Endothelial cell (in vitro differentiated cells): ENCODE results near the gene BTN1A1. TPM values are rescaled to one million over a fixed set of nuclear protein-coding genes. Genes with fewer than 3 reads are reported as not detected.
"Not testable (repeated sequence)": the region's sequence is repeated elsewhere in the genome, so short reads cannot be mapped to it uniquely, and the experiment has no call there.

Experiments
- DNase-seq: peaks from one replicate; pipeline ENCODE4 v3.0.0; 2021; ENCODE audit warnings: low spot score
- H3K27ac Mint-ChIP-seq: one replicate; pipeline ENCODE4 v1.8.0; 2021; ENCODE audit warnings: mixed read lengths, inconsistent platforms; ENCODE audit not compliant: unreplicated experiment
- H3K27me3 Mint-ChIP-seq: one replicate; pipeline ENCODE4 v1.8.0; 2021; ENCODE audit warnings: mild to moderate bottlenecking, moderate library complexity, mixed read lengths, inconsistent platforms; ENCODE audit not compliant: unreplicated experiment
- H3K36me3 Mint-ChIP-seq: one replicate; pipeline ENCODE4 v1.8.0; 2021; ENCODE audit warnings: mild to moderate bottlenecking, low read depth, mixed read lengths, inconsistent platforms; ENCODE audit not compliant: unreplicated experiment
- H3K4me1 Mint-ChIP-seq: one replicate; pipeline ENCODE4 v1.8.0; 2021; ENCODE audit warnings: mild to moderate bottlenecking, mixed read lengths, inconsistent platforms; ENCODE audit not compliant: unreplicated experiment
- H3K4me3 Mint-ChIP-seq: one replicate; pipeline ENCODE4 v1.8.0; 2021; ENCODE audit warnings: mild to moderate bottlenecking, mixed read lengths, inconsistent platforms; ENCODE audit not compliant: unreplicated experiment
- H3K9me3 Mint-ChIP-seq: one replicate; pipeline ENCODE4 v1.8.0; 2021; ENCODE audit warnings: mixed read lengths, inconsistent platforms; ENCODE audit not compliant: unreplicated experiment
- CTCF ChIP-seq: fragments of 200-600 bp; sonication (generic); IDR thresholded peaks from one replicate; pipeline ENCODE4 v1.5.0; 2021; ENCODE audit warnings: antibody characterized with exemption; ENCODE audit not compliant: unreplicated experiment
- total RNA-seq: library from RNA; stranded (reverse); fragmentation: NEBNext Ultra II Directional; extraction: Animal tissue kit (Norgen Biotek cat#: 25700); gene quantifications from one replicate; pipeline ENCODE4 v1.2.1, GENCODE V29; 2021; ENCODE audit not compliant: unreplicated experiment

BTN1A1 gene
- total RNA-seq, 1 donor from 2014 or later: 1.4 TPM

- Mint-ChIP-seq H3K4me3 (no peak overlapping the region), H3K4me1 (peaks cover 24% of the 10 kb centered on the region), H3K36me3 (peaks cover 14% of the 10 kb centered on the region)
Observed at GRCh38 chr6:26519359-26519758, 19.3 kb downstream of the BTN1A1 start.

GRCh38 chr6:26520237-26520849 lies 20.2 kb downstream of the BTN1A1 start:
- Mint-ChIP-seq H3K36me3 (peaks cover 14% of the 10 kb centered on the region), H3K4me1 (peaks cover 24% of the 10 kb centered on the region), H3K9me3 (no peaks in the 10 kb centered on the region), H3K27ac (peak overlapping the region; percentile 84), H3K4me3 (peak overlapping the region; percentile 81), H3K27me3 (peaks cover 13% of the 10 kb centered on the region)
- DNase-seq: no peak
- TF ChIP-seq CTCF: no peak

More at GRCh38 chr6:26519359-26519758, 19.3 kb downstream of the BTN1A1 start:
- peaks cover 13% of the 10 kb centered on the region for H3K27me3 Mint-ChIP-seq
- H3K27ac Mint-ChIP-seq: no peak overlapping the region
- no peak for TF ChIP-seq CTCF
- no peak for DNase-seq
- H3K9me3 Mint-ChIP-seq: no peaks in the 10 kb centered on the region

GRCh38 chr6:26520850-26521599 lies 20.9 kb downstream of the BTN1A1 start:
- Mint-ChIP-seq H3K9me3 (no peaks in the 10 kb centered on the region), H3K4me3 (peak overlapping the region; percentile 87), H3K27ac (peak overlapping the region; percentile 92), H3K27me3 (peaks cover 16% of the 10 kb centered on the region), H3K36me3 (peaks cover 14% of the 10 kb centered on the region), H3K4me1 (peaks cover 24% of the 10 kb centered on the region)
- TF ChIP-seq CTCF: no peak
- DNase-seq: peak; percentile 81

- Mint-ChIP-seq H3K27ac (peak overlapping the region; percentile 95), H3K36me3 (peaks cover 14% of the 10 kb centered on the region), H3K4me3 (peak overlapping the region; percentile 91), H3K27me3 (peaks cover 14% of the 10 kb centered on the region), H3K9me3 (no peaks in the 10 kb centered on the region), H3K4me1 (peaks cover 24% of the 10 kb centered on the region)
- peak; percentile 91 for DNase-seq
- TF ChIP-seq CTCF: no peak
Observed at GRCh38 chr6:26521600-26522391, 21.7 kb downstream of the BTN1A1 start.

- Mint-ChIP-seq H3K36me3 (peaks cover 14% of the 10 kb centered on the region), H3K4me3 (peak overlapping the region; percentile 91), H3K27me3 (peaks cover 14% of the 10 kb centered on the region), H3K4me1 (peaks cover 24% of the 10 kb centered on the region), H3K27ac (peak overlapping the region; percentile 95)
- DNase-seq: peak; percentile 17
- not testable (repeated sequence) for H3K9me3 Mint-ChIP-seq
Observed at GRCh38 chr6:26522486-26523228, 22.6 kb downstream of the BTN1A1 start.

GRCh38 chr6:26524314-26524713 lies 24.2 kb downstream of the BTN1A1 start:
- peaks cover 14% of the 10 kb centered on the region for H3K27me3 Mint-ChIP-seq
- H3K4me1 Mint-ChIP-seq: peaks cover 24% of the 10 kb centered on the region
- not testable (repeated sequence) for H3K27ac Mint-ChIP-seq, H3K9me3 Mint-ChIP-seq, DNase-seq, H3K4me3 Mint-ChIP-seq
- H3K36me3 Mint-ChIP-seq: peaks cover 14% of the 10 kb centered on the region
